ENCODE measurements around the gene NKX2-3.

The NKX2-3 gene

DNA sequence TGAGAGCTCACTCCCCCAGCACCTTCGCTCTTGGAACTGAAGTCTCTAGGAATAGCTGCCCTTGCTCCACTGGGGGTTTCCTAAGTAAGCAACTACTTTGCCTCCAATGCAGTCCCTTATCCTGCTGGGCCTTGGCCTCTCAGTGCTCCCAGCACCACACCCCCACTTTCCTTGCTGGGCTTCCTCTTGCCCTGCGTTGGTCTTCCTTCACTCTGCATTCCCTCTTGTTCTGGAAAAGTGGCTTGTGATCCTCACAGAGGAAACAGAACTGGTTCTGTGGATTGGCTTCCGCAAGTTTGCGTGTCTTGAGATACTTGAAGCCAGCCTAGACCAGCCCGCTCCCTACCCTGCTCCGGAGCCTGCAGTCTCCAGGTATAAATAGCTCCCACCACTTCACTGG, 6.4 kb downstream of the NKX2-3 start:
- DNase-seq (ENCODE audit: low read depth): no peak

GRCh38 chr10:99539820-99540219, 7.1 kb downstream of the NKX2-3 start:
- no peak for DNase-seq (ENCODE audit: low read depth)

DNA sequence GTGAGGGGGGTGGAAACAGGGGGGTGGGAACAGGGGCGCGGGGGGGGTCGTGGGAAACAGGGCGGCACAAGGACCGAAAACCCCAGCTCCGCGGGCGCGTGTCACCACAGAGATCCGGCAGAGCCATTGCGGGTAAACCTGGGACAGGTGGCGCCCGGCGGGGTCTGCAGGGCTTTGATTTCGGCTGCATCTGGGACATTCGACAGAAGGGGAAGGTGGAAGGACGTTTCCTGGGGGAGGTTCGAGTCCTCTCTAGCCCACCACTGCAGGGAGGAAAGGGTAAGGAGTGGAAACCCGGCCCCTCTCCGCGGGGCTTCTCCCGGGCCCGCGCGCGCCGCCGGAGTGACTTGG, 7.5 kb downstream of the NKX2-3 start:
- DNase-seq (ENCODE audit: low read depth): no peak

DNA sequence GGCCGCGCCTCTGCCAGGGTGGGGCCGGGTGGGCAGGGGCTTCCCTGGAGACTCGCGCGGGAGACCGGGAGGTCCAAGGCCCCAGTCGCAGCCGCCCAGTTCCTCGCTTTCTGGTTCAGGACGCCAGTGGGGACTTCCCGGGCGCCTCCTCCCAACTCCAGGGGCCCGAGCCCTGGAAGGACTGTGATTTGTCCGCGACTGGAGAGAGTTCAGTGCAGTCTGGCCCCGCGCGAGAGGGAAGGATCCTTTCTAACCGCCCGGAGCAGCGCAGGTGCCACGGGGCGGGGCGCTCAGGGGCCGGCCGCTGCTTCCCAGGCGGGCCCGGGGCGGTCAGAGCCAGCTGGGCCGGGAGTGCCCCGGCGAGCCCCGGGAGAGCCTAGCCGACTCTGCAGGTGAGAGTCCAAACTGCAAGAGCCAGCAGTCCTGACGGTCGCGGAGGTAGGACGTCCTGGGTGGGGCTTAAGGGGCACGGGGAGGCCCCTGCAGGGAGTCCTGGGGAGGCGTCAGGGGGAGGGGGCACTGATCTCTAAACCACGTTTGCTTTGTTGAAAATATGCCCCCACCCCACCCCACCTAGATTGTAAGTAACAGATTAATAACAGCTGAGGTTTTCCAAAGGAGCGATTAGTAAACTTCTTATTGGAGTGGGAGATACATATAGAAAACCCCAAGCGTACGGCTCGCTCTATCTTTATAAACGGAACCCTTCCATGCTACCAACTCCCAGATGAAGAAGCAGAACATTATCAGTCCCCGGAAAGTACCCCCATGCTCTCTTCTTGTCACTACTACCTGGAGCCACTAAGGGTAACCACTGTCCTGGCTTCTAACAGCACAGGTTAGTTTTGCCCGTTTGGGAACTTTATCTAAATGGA, 8.2 kb downstream of the NKX2-3 start:
- no peak for DNase-seq (ENCODE audit: low read depth)

GRCh38 chr10:99544322-99544721, 11.6 kb downstream of the NKX2-3 start:
- no peak for DNase-seq (ENCODE audit: low read depth)

- no peak for DNase-seq (ENCODE audit: low read depth)
Measured at GRCh38 chr10:99548041-99548530, 15.3 kb downstream of the NKX2-3 start.

GRCh38 chr10:99551158-99551557, 18.4 kb downstream of the NKX2-3 start:
- DNase-seq (ENCODE audit: low read depth): no peak

GRCh38 chr10:99551616-99552015, 18.9 kb downstream of the NKX2-3 start:
- DNase-seq (ENCODE audit: low read depth): no peak

DNA sequence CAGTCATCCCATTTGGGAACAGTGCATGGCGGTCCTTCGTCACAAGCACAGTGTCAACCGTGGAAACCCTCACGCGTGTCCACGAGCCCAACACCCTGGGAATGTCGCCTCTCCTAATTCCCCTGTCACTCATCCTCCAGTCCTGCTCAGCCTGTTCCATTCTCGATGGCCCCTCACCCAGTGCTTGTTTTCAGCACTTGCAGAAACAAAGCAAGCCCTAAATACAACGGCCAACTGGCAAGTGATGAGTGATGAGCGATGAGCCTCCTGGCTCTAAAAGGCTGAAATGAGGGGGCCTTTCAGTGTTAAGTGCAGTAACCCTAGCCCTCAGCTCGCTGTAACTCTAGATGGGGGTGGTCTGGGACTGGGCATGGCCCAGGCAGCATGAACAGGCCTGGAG, 22.6 kb downstream of the NKX2-3 start:
- no peak for DNase-seq (ENCODE audit: low read depth)

- DNase-seq (ENCODE audit: low read depth): no peak
Measured at GRCh38 chr10:99555825-99556523, 23.2 kb downstream of the NKX2-3 start.

DNA sequence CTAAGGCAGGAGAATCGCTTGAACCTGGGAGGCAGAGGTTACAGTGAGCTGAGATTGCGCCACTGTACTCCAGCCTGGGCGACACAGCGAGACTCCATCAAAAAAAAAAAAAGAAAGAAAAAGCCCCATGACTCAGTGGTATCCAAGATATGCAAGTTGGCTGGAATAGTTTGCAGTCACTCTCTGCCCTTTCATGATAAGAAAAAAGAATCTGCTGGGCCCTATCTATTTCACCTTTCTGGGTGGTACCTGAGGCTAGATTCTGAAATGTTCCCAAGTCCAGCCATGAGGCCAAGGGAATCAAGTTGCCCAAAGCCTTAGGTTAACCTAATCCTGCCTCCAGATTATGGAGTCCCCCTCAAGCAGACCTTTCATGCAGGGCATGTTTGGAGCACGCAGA, 24.3 kb downstream of the NKX2-3 start:
- no peak for DNase-seq (ENCODE audit: low read depth)

GRCh38 chr10:99558708-99559107, 26.0 kb downstream of the NKX2-3 start:
- no peak for DNase-seq (ENCODE audit: low read depth)

GRCh38 chr10:99560277-99561126, 27.8 kb downstream of the NKX2-3 start:
- peak; percentile 21 for DNase-seq (ENCODE audit: low read depth)

DNA sequence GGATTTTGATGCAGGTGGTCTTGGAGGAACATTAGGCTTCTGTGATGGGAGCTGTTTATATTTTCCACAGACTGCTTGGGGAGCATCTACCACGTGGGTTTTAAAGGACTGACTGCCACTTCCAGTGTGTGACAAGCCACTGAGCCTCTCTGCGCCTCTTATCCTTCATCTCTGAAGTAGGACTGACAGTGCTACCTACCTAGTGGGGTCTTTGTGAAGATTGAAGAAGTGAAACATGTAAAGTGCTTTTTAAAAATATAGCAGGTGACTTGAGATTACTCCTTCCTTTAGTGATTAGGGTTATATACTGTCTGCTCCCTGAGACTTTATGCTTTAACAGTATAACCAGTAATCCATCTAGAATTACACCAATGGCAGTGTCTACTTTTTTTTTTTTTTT, 29.9 kb downstream of the NKX2-3 start:
- DNase-seq (ENCODE audit: low read depth): no peak

GRCh38 chr10:99564361-99564760, 31.6 kb downstream of the NKX2-3 start:
- DNase-seq (ENCODE audit: low read depth): no peak

- no peak for DNase-seq (ENCODE audit: low read depth)
Measured at GRCh38 chr10:99565166-99565565, 32.4 kb downstream of the NKX2-3 start.

- no peak for DNase-seq (ENCODE audit: low read depth)
Measured at GRCh38 chr10:99569253-99569939, 36.7 kb downstream of the NKX2-3 start.

DNA sequence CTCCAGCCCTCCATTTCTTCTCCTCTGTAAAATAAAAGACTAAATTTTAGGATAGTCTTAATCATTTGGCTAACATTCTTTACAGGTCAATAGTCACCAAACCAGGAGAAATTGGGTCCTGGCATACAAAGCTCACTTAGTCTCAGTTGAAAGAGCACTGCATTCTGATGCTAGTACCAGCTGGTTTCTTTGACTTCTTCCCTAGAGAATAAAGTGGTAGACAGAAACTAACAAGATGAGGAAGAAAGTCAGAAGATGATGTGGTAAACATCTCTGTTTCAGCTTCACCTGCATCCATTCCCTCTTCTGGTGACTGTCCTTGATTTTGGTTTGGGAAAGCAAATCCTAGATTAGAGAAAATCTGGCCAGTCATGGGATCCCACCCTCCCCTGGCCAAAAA, 37.2 kb downstream of the NKX2-3 start:
- no peak for DNase-seq (ENCODE audit: low read depth)

DNA sequence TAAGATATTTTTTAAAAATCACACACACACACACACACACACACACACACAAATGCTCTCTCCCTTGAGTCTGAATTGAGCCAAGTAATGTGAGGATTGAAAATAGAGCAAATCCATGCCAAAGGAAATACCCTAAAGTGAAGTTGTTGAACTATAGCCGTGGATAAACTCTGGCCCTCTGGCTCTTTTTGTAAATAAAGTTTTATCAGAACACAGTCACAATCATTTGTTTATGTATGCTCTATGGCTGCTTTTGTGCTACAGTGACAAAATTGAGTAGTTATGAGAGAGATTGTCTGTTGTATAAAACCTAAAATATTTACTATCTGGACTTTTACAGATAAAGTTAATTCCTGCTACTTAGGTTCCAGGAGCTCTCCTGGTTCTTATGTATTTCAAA, 39.1 kb downstream of the NKX2-3 start:
- DNase-seq (ENCODE audit: low read depth): no peak

DNA sequence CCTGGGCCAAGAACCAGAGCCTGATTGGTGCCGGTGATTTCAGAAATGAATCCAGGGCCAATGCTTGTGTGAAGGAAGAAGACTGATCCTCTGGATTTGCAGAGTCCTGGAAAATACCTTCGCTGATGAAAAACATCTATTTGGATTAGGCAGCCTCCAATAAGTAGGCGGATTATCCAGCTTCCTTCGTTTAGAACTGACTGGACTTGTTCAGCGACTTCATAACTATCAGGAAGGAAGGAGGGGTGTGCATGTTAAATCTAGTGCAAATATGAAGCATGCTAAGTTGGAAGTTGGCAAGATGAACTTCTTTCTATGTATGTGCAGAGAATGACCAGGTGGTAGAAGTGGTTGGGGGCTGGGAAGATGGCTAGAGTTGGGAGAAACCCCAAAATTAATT, 41.0 kb downstream of the NKX2-3 start:
- DNase-seq (ENCODE audit: low read depth): no peak

DNA sequence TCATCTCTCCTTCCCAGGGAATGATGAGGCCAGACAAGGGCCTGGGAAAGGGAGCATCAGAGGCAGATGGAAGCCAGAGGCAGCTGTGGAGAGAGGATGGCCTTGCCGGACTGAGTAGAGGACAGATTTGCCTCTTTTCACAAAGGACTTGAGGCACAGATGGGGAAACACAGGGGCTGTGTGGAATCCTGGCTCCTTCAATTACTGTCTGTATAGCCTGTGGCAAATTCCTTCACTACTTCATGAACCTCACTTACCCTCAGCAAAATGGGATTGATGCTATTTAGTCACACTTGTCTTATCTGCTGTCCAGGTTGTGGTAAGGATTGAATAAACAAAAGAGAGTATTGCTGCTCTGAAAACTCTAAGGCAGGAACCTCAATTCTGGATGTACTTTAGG, 47.2 kb downstream of the NKX2-3 start:
- no peak for DNase-seq (ENCODE audit: low read depth)

- DNase-seq (ENCODE audit: low read depth): no peak
Measured at GRCh38 chr10:99582255-99582770, 49.6 kb downstream of the NKX2-3 start.

Measured in activated gamma-delta T cell treated with anti-CD3 and anti-CD28 coated beads, Interleukin-2, amount 50 U/mL, for 16 hours (primary cell).